Bronchial epithelial cell (primary cell): ENCODE data around the gene PIH1D1. TPM values are rescaled to one million over a fixed set of nuclear protein-coding genes. Genes with fewer than 3 reads are reported as not detected.
A peak's percentile ranks its signal among the peaks of the same experiment; 100 is the strongest.
"Not testable (repeated sequence)": the region's sequence is repeated elsewhere in the genome, so short reads cannot be mapped to it uniquely, and the experiment has no call there.

Experiments
- DNase-seq: peaks from one replicate; pipeline ENCODE4 v3.0.0-alpha.2; 2010; ENCODE audit warnings: low read depth
- FAIRE-seq: peaks from 2 replicates; lab custom pipeline; 2011; peaks lifted over from hg19 to GRCh38; lab: Jason Lieb, UNC
- H3K27me3 ChIP-seq: 2 replicates; pipeline ENCODE4 v1.5.1; 2011; ENCODE audit warnings: low read length; ENCODE audit not compliant: control insufficient read depth, insufficient read depth
- H3K36me3 ChIP-seq: 2 replicates; pipeline ENCODE4 v1.5.1; 2011; ENCODE audit warnings: low read length; ENCODE audit not compliant: control insufficient read depth, insufficient read depth
- H3K4me3 ChIP-seq: 2 replicates; pipeline ENCODE4 v1.5.1; 2011; ENCODE audit warnings: mild to moderate bottlenecking, low read depth, low read length, control low read depth
- total RNA-seq: library from RNA; depleted of rRNA; stranded (reverse); fragments of >200 nt; gene quantifications from 2 replicates; pipeline ENCODE4 v1.2.1, GENCODE V29; 2014
- TF ChIP-seq, protein P1 (sequence below): IDR thresholded peaks from 2 replicates; pipeline ENCODE4 v1.5.1; 2011; ENCODE audit warnings: mild to moderate bottlenecking, moderate library complexity, low read length, control low read depth, inconsistent platforms; ENCODE audit not compliant: insufficient read depth, severe bottlenecking

Gene PIH1D1
- total RNA-seq, 1 donor from 2014 or later = 115 TPM

DNA sequence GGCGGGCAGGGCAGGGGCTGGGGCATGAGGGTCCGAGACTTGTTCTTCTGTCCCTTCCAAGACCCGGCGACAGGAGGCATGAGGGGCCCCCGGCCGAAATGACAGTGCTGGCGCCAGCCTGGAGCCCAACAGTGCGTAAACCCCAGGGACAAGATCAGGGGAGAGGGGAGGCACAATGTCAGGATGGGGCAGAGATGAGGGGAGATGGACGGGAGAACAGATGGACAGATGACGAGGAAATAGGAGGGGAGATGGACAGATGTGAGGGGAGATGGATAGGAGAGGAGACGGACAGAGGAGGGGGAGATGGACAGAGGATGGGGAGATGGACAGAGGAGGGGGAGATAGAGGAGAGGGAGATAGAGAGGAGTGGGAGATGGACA is 22.9 kb upstream of the PIH1D1 start:
- FAIRE-seq (no peak), DNase-seq (no peak)
- Histone ChIP-seq H3K27me3 (peaks cover 2% of the 10 kb centered on the region), H3K36me3 (no peaks in the 10 kb centered on the region), H3K4me3 (peak overlapping the region; percentile 54)
- TF ChIP-seq, protein P1, sequence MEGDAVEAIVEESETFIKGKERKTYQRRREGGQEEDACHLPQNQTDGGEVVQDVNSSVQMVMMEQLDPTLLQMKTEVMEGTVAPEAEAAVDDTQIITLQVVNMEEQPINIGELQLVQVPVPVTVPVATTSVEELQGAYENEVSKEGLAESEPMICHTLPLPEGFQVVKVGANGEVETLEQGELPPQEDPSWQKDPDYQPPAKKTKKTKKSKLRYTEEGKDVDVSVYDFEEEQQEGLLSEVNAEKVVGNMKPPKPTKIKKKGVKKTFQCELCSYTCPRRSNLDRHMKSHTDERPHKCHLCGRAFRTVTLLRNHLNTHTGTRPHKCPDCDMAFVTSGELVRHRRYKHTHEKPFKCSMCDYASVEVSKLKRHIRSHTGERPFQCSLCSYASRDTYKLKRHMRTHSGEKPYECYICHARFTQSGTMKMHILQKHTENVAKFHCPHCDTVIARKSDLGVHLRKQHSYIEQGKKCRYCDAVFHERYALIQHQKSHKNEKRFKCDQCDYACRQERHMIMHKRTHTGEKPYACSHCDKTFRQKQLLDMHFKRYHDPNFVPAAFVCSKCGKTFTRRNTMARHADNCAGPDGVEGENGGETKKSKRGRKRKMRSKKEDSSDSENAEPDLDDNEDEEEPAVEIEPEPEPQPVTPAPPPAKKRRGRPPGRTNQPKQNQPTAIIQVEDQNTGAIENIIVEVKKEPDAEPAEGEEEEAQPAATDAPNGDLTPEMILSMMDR = no peak

DNA sequence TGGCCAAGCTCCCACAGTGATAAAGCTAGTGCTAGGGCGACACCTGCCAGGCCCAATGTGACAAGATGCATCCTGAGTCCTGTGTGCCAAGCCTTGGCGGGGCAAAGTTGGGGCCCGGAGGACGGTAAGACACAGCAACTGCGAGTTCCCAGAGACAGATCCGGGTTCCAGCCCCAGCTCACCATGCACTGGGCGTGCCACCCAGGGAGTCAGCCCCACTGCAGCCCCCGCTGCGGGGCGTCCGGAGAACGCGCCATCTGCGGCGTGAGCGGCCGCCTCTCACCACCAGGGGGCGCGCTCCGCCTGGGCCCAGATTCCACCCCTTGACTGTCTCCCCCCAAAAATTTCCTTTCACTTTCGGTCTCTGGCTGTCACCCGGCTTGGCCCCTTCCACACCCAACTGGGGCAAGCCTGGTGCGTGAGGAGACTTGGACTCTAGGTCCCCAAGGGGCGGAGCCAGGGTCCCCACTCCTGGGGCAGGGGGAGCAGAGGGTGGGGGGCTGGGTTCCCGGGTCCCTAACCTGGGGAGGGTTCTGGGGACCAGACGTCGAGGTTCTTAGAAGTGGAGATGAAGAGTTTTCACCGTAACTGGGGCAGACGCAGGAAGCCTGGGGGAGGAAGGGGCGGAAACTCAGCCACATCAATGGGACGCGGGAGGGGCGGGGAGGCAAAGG is 22.4 kb upstream of the PIH1D1 start, which contains the start of gene FLT3LG:
Gene FLT3LG (plus strand): TSS at position 348 of the 674 bp plus-strand sequence. CDS start 425 bp downstream, outside the sequence.
- no peak for DNase-seq
- no peak for FAIRE-seq
- Histone ChIP-seq H3K27me3 (peaks cover 2% of the 10 kb centered on the region), H3K4me3 (peak within 1 kb of the TSS; percentile 54), H3K36me3 (no peaks in the 10 kb centered on the region)
- TF ChIP-seq, protein P1 = peak; percentile 100

DNA sequence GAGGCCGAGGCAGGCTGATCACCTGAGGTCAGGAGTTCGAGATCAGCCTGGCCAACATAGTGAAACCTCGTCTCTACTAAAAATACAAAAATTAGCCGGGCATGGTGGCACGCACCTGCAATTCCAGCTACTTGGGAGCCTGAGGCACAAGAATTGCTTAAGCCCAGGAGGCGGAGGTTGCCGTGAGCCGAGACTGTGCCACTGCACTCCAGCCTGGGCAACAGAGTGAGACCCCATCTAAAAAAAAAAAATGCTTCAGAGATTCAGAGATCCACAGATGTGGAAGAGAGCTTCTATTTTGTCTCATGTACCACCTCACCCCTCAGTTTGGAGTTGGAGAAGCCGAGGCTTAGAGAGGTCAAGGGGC is 21.9 kb upstream of the PIH1D1 start:
- not testable (repeated sequence) for FAIRE-seq, H3K36me3 ChIP-seq, DNase-seq, H3K27me3 ChIP-seq
- peak overlapping the region; percentile 54 for H3K4me3 ChIP-seq

DNA sequence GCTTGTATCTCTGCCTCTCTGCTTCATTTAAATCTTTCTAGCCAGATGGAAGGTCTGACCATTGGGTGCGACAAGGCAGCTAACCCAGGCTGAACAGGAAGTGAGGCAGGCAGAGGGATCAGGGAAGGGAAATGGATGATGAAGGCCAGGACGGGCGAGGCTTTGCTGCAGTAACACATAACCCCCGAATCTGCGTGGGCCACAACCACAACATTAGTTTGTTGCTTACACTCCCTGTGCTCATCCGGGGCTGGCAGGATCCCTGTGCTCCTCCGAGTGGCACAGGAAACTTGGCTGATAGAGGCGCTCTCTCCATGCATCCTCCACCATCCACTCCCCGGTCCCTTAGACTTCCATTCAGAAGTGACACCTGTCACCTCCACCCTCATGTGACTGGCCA is 21.3 kb upstream of the PIH1D1 start:
- FAIRE-seq = no peak
- TF ChIP-seq, protein P1 = no peak
- DNase-seq = no peak
- Histone ChIP-seq H3K36me3 (no peaks in the 10 kb centered on the region), H3K27me3 (peaks cover 2% of the 10 kb centered on the region), H3K4me3 (no peak overlapping the region)

DNA sequence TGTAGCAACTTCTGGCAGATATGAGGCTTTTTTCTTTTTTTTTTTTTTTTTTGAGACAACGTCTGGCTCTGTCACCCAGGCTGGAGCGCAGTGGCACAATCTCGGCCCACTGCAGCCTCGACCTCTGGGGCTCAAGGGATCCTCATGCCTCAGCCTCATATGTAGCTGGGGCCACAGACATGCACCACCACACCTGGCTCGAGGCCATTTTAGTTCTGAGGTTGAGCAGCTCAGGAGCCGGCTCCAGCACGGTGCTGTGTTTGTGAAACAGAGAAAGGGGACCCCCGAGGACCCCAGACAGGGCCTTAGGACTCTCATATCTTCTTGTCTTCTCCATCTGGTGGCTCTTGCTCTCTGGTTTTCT is 19.0 kb upstream of the PIH1D1 start:
- FAIRE-seq (no peak), DNase-seq (no peak)
- Histone ChIP-seq H3K36me3 (no peaks in the 10 kb centered on the region), H3K4me3 (no peak overlapping the region), H3K27me3 (peaks cover 2% of the 10 kb centered on the region)
- TF ChIP-seq, protein P1 = no peak

DNA sequence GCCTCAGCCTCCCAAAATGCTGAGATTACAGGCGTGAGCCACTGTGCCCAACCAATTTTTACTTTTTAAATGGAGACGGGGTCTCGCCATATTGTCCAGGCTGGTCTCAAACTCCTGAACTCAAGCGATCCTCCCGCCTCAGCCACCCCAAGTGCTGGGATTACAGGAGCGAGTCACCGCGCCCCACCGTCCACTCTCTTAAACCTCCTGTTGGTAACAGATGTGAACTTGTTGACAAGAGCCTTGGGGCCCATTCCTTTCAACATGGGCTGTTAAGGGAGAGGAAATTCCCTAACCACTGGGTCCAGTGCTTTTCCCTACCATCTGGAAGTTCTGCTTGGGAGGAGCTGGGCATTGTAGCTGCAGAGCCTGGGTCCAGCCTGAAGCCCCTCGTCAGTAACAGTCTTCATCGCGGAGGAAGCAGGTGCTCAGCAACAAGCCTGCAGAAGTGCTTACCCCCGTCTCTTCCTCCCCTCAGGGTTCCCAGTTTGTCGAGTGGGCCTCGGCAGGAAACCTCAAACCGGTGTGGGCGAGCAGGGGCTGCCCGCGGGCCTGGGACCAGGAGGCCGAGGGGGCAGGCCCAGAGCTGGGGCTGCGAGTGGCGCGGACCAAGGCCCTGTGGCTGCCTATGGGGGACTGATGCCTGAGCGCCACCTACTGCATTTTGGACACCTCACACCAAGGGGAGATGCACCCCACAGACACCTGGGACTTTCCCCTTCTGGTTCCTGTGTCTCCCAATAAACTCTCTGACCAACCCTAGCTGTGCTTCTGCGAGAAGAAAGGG is 18.4 kb upstream of the PIH1D1 start:
- TF ChIP-seq, protein P1 = peak; percentile 13
- no peak for DNase-seq
- FAIRE-seq = no peak

More for the DNA sequence above, 18.4 kb upstream of the PIH1D1 start:
- no peak overlapping the region for H3K4me3 ChIP-seq
- H3K27me3 ChIP-seq = peaks cover 2% of the 10 kb centered on the region
- no peaks in the 10 kb centered on the region for H3K36me3 ChIP-seq
